D341Med (cell line): ENCODE results near the gene AGBL3.
"Not testable (repeated sequence)": the region's sequence is repeated elsewhere in the genome, so short reads cannot be mapped to it uniquely, and the experiment has no call there.

Source experiments
- DNase-seq: peaks from one replicate; pipeline ENCODE4 v3.0.0; 2012; ENCODE audit warnings: low spot score

AGBL3 gene

DNA sequence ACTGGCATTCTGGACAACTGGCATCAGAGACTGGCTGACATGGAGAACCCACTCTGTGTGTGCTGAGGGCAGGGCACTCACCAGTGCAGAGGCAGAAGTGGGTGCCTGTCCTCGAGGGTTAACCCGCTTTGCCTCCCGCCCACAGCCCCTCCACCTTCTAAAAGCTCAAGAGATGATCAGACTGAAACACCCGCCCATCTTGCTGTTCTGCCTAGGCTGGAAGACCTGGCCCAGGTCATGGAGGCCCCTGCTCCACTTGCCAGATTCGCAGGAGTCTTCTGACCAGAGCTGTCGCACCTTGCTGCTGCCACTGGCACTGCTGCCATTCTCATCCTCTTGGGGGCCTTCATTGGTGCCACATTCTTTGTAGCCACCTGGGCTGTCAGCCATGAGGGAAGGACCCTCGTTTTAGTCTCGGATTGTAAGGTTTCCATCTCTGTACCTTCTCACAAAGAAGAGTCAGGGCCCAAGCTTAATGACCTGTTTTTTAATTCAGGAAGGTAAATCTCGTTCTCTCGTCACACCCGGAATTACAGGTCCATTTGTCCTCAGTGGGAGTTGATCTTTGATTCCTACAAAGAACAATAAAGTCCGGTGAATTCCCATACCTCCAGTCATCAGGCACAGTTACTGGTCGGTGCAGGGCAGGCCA is 182.3 kb downstream of the AGBL3 start:
- no peak for DNase-seq

DNA sequence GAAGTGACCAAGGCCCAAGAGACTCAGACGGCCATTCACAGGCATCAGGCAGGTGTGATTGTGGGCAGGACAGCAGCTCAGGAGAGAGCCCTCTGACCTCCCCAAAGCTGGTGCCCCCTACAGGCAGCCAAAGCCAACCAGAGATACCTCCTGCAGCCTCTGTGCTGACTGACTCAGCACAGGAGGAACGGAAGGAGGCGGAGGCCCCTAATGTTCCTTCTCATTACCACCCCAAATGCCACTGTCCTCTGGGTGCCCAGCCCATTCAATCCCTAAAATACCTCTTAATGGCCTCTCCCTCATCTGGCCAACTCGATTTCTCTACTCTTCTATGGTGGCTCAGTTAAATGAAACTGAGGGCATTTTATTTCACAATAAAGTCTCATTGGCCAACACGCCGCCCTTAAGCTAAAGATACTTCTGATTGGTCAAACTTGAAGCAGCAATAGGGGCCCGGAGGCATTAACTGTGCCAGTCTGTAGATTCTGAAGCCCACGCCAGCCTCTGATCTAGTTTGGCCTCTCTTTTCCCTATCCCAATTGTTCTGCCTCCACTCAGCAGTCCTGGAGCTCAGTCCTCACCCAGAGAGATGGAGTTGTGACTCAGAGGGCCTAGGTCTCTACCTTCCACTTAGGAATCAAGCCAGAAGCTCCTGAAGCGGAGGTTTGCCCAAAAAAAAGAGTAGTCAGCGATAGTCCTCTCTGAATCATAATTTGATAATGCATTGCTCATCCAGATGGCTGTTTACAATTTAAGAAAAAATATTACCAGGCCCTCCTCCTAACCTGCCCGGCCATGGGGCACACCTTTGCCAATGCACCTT is 183.0 kb downstream of the AGBL3 start:
- peak; percentile 58 for DNase-seq

DNA sequence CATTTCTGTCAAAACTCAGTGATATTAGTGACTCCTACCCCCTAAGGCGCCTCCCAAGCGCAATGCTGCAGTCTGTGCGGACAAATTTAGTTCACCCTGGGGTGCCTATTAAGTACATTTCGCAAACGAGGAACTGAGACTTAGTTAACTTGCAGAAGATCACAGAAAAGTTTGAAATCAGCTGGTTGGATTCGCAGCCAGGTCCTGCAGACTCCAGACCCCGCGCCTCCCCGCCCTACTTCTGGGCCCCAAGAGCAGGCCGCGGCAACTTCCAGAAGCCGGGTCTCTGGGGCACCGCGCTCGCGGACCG is 183.6 kb downstream of the AGBL3 start:
- DNase-seq: no peak

DNA sequence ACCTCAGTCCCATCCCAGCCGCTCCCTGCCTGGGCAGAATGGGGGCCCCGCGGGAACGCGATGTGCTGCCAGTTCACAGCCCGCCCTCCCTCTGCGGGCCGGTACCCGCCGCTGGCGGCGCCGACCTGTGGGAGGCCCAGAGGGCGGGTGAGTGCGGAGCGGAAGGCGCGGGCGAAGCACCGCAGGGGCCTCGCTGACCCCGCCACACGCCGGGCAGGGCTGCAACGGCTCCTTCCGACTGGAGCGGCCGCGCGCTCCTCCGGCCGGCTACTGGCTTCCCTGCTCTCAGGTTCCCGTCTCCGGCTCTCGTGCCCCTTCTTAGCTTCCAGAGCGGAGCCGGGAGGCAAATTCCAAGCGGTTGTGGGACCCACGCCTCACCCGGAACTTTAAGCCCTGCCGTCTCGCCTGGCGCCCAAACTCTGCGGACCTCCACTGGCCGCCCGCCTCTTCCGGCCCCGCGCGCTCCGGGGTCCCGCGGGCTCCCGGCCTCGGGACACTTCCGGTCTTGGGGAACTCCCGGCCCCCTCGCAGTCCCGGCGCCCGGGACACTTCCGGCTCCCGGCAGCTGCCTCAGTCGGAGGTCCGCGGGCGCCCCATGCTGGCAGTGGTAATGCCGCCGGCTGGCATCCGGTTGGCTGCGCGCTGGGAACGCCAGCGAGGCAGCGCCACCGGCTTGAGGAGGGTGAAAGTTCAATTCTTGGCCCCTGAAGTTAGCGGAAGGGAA is 184.1 kb downstream of the AGBL3 start, which contains the start of gene CYREN:
Gene CYREN (minus strand): TSS at position 434 of the 724 bp plus-strand sequence. CDS start 1,785 bp downstream, outside the sequence.
- peak; percentile 98 for DNase-seq

DNA sequence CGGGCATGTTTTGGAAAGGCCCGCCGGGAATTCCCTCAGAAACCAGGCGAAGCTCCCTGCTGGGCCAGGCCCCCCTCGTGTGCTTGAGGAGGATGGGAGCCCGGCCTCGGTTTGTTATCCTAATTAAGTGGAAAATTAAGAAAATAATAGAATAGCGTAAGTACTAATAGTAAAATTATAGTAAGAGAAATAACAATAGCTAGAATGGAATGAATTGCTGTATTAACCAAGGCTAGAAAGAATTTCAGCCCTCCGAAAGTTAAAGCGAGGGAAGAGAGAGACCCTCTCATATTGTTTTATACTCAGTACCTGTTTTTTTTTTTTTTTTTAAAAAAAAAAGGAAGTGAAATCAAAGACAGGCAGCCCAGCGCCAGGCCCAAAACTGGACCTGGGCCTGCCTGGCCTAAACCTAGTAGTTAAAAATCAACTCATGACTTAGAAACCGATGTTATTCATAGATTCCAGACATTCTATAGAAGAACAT is 184.7 kb downstream of the AGBL3 start:
- not testable (repeated sequence) for DNase-seq

DNA sequence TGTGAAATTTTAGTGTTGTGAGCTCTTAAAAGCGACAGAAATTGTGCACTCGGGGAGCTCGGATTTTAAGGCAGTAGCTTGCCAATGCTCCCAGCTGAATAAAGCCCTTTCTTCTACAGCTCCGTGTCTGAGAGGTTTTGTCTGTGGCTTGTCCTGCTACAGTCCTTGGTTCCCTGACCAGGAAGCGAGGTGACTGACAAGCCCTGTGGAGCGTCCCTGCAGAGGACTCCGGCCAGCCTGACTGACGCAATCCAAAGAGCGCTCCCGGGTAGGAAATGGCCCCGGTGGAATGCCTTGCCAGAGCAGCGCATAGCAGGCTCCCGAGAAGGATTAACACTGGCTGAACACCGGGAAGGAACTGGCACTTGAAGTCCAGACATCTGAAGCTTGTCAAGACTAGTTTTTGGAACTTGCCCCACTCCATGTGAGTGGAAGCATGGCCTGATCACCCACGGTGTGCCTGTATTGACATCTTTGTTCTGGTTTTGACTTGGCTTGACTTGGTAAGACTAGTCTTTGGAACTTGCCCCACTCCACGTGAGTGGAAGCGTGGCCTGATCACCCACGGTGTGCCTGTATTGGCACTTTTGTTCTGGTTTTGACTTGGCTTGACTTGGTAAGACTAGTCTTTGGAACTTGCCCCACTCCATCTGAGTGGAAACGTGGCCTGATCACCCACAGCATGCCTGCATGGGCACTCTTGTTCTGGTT is 185.4 kb downstream of the AGBL3 start:
- DNase-seq: peak; percentile 4

DNA sequence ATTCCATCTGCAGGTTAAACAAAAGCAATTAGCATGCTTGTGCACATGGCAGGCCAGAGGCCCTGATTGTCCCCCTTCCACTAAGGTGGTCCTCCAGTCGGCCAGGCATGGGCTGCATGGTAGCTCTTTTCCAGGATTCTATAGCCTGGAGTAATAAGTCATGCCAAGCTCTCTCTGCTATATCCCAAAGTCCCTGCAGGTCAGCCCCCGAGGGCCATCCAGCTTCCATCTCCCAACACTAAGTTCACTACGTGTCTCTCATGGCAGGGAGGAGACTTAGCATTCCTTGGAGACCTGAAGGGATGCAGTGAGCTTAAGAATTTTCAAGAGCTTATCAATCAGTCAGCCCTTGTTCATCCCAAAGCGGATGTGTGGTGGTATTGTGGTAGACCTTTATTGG is 187.6 kb downstream of the AGBL3 start:
- DNase-seq: not testable (repeated sequence)

DNA sequence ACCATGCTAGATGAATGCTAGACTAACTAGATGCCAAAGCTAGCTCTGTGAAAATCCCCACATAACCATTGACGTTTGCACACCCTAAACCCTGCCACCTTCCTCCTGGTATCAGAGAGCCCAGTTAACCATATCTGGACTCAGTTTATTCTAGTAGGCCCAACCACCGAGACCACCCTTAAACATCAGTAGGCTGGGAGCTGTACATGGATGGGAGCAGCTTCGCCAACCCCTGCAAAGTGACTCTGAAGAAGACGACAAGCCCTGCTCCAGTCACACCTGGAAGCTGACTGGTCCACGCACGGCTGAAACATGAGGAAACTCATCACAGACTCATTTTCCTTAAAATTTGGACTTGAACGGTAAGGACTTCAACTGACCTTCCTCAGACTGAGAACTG is 188.6 kb downstream of the AGBL3 start:
- no peak for DNase-seq

DNA sequence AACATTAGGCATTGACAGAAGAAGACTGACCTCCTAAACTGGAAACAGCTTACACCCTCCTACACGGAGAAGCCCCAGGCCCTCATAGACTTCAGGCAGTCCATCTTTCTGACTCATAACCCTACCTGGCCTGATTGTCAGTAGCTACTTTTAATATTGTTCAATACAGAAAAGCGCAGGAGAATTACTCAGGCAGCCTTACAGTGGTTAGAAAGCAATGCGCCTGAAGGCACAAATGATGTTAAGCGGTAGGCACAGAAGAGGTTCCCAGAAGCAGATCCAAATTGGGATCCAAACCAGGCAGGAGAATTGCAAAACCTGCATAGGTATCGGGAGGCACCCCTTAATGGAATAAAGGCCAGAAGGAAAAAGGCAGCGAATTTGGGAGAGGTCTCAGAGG is 189.6 kb downstream of the AGBL3 start:
- no peak for DNase-seq

DNA sequence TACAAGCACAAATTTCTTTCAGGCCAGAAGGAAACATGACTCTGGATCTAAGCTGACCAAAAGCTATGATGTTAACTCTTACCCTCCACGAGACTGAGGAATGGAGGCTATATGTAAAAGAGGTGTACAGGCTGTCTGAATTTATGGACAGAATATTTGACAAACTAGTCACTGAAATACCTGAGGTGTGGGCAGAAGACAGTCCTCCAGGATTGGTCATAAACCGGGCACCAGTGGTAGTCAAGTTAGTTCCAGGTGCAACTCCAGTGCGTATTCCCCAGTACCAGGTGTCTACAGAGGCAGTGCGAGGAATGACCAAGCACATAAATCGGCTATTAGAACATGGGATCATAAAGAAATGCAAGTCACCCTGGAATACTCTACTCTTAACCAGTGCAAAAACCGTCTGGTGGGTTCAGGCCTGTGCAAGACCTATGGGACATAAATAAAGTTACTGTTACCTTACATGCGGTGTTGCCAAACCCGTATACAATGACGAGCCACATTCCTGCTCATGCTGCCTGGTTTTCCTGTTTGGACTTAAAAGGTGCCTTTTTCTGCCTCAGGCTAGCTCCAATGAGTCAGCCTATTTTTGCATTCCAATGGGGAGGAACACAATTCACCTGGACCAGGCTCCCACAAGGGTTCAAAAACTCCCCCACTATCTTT is 190.9 kb downstream of the AGBL3 start:
- DNase-seq: no peak

DNA sequence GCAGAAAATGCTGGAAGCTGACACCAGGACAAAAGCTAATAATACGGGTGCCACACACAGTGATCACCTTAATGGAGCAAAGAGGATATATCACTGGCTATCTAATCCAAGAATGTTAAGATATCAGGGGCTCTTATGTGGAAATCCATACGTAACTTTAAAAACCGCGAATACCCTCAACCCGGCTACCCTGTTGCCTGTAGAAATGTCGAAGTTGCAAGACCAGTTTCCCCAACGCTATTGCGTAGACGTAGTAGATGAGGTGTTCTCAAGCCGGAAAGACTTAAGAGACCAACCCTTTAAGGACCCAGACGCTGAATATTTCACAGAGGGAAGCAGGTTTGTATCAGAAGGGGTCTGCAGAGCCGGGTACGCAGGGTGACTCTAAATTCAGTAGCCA is 192.1 kb downstream of the AGBL3 start:
- no peak for DNase-seq

DNA sequence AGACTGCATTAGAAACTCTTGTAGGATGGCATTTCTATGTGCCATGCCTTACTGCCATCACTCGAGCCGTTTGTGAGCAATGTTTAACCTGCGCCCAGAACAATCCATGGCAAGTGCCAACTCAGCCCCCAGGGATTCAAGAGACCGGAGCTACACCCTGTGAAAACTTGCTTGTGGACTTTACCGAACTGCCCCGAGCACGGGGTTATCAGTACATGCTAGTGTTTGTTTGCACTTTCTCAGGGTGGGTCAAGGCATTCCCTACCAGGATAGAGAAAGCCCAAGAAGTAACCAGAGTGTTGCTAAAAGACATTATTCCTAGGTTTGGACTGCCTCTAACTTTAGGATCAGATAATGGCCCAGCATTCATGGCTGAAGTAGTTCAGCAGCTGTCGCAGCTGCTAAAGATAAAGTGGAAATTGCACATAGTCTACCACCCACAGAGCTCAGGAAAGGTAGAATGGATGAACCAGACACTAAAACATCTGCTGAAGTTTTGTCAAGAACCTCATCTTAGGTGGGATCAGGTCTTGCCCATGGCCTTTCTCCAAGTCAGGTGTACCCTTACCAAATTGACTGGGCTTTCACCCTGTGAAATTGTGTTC is 193.1 kb downstream of the AGBL3 start:
- no peak for DNase-seq

DNA sequence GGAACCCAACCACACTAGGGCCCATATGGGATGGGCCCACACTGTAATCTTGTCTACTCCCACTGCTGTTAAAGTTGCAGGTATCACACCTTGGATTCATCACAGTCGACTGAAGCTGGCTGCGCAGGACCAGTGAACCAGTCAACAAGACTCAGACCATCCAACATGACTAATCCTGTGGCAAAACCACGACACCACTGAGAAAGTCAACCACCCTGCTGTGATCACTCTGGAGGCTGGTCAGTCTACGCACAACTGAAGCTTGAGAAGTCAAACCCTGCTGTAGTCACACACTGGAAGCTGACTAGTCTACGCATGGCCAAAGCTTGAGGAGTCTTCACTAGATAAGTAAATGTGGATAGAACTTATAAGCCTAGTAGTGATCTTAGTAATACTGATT is 193.8 kb downstream of the AGBL3 start:
- no peak for DNase-seq

DNA sequence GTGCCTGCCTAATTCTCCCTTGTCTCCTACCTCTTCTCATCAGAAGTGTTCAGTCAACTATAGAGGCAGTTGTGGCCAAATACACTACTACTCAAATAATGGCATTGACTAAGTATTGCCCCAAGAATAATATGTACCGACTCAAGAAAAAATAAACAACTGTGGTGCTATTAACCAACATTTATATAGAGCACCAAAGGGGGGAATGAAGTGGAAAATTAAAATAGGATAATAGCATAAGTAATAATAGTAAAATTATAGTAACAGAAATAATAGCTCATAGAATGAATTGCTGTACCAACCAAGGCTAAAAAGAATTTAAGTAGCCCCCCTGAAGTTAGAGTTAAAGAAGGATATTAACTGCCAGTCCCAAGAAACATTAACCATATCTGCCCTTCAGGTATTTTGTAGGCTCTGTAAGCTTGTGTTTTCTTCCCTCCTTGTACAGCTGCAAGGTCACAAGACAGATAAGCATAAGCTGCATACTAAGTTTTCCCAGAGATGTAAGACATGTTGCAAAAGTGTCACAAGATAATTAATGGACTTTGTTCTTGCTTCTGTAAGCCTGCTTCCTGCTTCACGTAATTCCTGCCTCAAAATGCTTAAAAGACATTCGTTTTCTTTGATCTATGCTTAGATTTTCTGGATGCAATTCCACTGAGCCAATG is 195.1 kb downstream of the AGBL3 start:
- no peak for DNase-seq

DNA sequence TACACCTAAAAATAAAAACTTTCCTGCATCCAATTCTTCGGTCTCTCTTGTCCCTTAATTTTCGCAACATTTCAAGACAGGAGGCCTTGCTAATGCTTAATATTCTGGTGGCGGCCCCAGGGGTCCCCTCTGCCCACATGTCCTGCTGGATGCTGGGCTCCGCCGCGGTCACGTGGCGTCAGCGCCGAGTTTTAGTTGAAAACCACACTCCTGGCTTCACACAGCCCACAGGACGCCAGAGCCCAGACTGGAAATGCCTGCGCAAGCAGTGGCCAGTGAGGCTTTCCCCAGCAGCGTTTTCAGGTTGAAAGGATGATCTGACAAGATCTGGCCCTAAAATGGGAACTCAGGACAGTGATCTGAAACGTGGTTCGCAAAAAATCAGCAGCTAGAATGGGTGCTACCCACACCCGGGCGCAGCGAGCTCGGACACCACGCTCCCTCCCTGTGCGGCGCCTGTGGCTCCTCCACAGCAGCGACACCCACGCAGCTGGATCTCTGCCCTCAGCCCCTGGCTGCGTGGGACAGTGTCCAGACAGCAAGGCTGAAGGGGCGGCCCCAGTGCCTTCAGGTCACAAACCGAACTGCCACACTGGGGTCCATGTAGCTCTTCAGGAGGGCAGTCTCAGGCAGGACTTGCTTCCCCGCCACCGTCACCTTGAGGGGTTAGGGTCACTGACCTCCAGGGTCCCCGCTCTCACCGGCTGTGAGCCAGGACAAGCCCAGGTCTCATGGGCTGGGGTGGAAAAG is 195.8 kb downstream of the AGBL3 start:
- no peak for DNase-seq

DNA sequence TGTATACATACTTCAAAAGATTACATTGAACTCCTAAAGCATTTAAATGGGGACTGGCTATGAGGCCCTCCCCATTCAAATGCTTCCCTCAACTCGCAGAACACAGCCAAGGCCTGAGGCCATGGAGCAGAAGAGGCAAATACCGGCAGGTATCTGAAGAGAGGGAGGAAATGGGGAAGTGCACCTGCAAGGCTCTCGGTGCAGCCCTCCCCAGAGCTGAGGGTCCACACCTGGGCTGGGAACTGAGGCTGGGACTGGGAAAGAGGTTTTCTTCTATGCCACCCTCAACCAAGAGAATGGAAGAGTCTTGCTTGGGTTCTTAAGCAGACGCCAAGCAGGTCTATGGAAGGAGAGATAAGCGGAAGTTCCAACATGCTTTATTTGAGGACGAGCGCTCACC is 197.2 kb downstream of the AGBL3 start:
- no peak for DNase-seq

DNA sequence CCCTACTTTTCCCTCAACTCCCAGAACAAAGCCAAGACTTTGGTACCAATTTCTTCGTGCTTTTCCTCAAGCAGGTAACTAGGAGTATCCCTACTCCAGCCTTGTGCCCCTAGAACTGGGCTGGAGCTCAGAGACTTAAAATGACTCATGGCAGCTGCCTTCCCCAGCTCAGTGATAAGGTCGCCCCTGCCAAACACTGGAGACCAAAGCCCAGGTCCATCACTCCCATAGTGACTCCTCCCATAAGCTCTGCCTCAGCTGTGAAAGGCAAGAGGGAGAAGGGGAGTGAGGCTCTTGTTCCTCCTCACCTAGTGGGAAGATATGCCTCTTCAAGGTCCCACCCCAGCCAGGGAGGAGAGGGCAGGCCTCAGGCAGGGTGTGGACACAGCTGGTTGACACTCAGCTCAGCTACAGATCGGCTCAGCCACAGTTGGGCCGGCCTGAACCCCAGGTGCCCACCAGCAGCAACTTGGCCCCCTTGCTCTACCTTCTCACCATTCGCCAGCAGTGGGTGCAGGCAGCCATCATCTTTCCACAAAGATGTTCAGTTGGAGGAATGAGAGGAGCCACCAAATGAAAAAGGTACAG is 198.0 kb downstream of the AGBL3 start:
- DNase-seq: no peak
